Liver (tissue), 9 donors: ENCODE measurements around the gene WNT8B. TPM values are rescaled to one million over a fixed set of nuclear protein-coding genes. Genes with fewer than 3 reads are reported as not detected.

ENCODE experiments used
- DNase-seq: peaks from one replicate; pipeline ENCODE4 v3.0.0-alpha.2; 2017; ENCODE audit warnings: low spot score
- H3K27ac ChIP-seq, 2 donors: one replicate each; pipeline ENCODE4 v1.7.0; 2013; ENCODE audit warnings: inconsistent platforms in 2 of 2, low read length in 2 of 2, control low read depth in 1 of 2, low read depth in 1 of 2, mild to moderate bottlenecking in 1 of 2
- H3K27me3 ChIP-seq, 4 donors: one replicate each; pipeline versions ENCODE4 v1.6.1 to v1.7.0; 2013; ENCODE audit warnings: low read length in 3 of 4, inconsistent platforms in 1 of 4, mild to moderate bottlenecking in 1 of 4, moderate library complexity in 1 of 4; ENCODE audit not compliant: control insufficient read depth in 4 of 4, insufficient read depth in 4 of 4
- H3K36me3 ChIP-seq, 4 donors: one replicate each; pipeline versions ENCODE4 v1.6.1 to v1.7.0; 2013; ENCODE audit warnings: low read length in 3 of 4, mild to moderate bottlenecking in 3 of 4, low read depth in 1 of 4, moderate library complexity in 1 of 4; ENCODE audit not compliant: control insufficient read depth in 4 of 4, insufficient read depth in 3 of 4
- H3K4me1 ChIP-seq, 4 donors: one replicate each; pipeline versions ENCODE4 v1.6.1 to v1.7.0; 2013; ENCODE audit warnings: low read length in 3 of 4, mild to moderate bottlenecking in 3 of 4, moderate library complexity in 1 of 4; ENCODE audit not compliant: control insufficient read depth in 4 of 4, insufficient read depth in 4 of 4
- H3K4me3 ChIP-seq, 3 donors: one replicate each; pipeline versions ENCODE4 v1.6.1 to v1.7.0; 2013; ENCODE audit warnings: low read length in 3 of 3, control low read depth in 1 of 3, low read depth in 1 of 3, mild to moderate bottlenecking in 1 of 3
- H3K9ac ChIP-seq, 2 donors: one replicate each; pipeline ENCODE4 v1.7.0; 2013; ENCODE audit warnings: low read length in 2 of 2, mild to moderate bottlenecking in 2 of 2, moderate library complexity in 2 of 2, control low read depth in 1 of 2, low read depth in 1 of 2
- H3K9me3 ChIP-seq, 4 donors: one replicate each; pipeline versions ENCODE4 v1.6.1 to v1.7.0; 2013; ENCODE audit warnings: low read length in 3 of 4; ENCODE audit not compliant: control insufficient read depth in 4 of 4
- ATF3 ChIP-seq: IDR thresholded peaks from 2 replicates; pipeline ENCODE4 v1.6.1; 2016; ENCODE audit warnings: antibody characterized with exemption
- EGR1 ChIP-seq, 2 donors: IDR thresholded peaks; 2 replicates each; pipeline ENCODE4 v1.6.1; 2016 to 2018; ENCODE audit warnings: antibody characterized with exemption in 2 of 2, low read depth in 2 of 2
- FOXA1 ChIP-seq: IDR thresholded peaks from 2 replicates; pipeline ENCODE4 v1.6.1; 2016; ENCODE audit warnings: antibody characterized with exemption
- GABPA ChIP-seq, 2 donors: IDR thresholded peaks in 1 of 2; conservative IDR thresholded peaks in 1 of 2; 2 replicates each; pipeline ENCODE4 v1.6.1; 2016; ENCODE audit warnings: antibody characterized with exemption in 2 of 2, mild to moderate bottlenecking in 1 of 2, moderate library complexity in 1 of 2
- HNF4G ChIP-seq: IDR thresholded peaks from 2 replicates; pipeline ENCODE4 v1.6.1; 2016; ENCODE audit warnings: antibody characterized with exemption
- JUND ChIP-seq, 2 donors: IDR thresholded peaks; 2 replicates each; pipeline ENCODE4 v1.6.1; 2016; ENCODE audit warnings: antibody characterized with exemption in 2 of 2
- RAD21 ChIP-seq, 2 donors: IDR thresholded peaks; 2 replicates each; pipeline ENCODE4 v1.6.1; 2016; ENCODE audit warnings: antibody characterized with exemption in 2 of 2, mild to moderate bottlenecking in 2 of 2
- REST ChIP-seq: IDR thresholded peaks from 2 replicates; pipeline ENCODE4 v1.6.1; 2016; ENCODE audit warnings: antibody characterized with exemption, mild to moderate bottlenecking
- RXRA ChIP-seq, 2 donors: IDR thresholded peaks; 2 replicates each; pipeline ENCODE4 v1.6.1; 2017 to 2018; ENCODE audit warnings: antibody characterized with exemption in 2 of 2, mild to moderate bottlenecking in 1 of 2
- SP1 ChIP-seq: IDR thresholded peaks from 2 replicates; pipeline ENCODE4 v1.6.1; 2018; ENCODE audit warnings: antibody characterized with exemption, mild to moderate bottlenecking
- TAF1 ChIP-seq: conservative IDR thresholded peaks from 2 replicates; pipeline ENCODE4 v1.6.1; 2016; ENCODE audit warnings: antibody characterized with exemption, mild to moderate bottlenecking
- YY1 ChIP-seq: IDR thresholded peaks from 2 replicates; pipeline ENCODE4 v1.6.1; 2016; ENCODE audit warnings: antibody characterized with exemption, mild to moderate bottlenecking
- WGBS: extraction: QIAGEN DNeasy Blood & Tissue Kit; methylation state at CpG from one replicate; pipeline ENCODE4 v1.1.7; 2013; 5-methylcytosine and 5-hydroxymethylcytosine counted together
- polyA plus RNA-seq, 2 donors: library from polyadenylated mRNA; stranded (reverse) in 1 of 2; unstranded in 1 of 2; fragments of 200-250 nt in 1 of 2; fragments of >200 nt in 1 of 2; fragmentation: Nextera tagmentation in 1 of 2; extraction: Ambion mirVana in 1 of 2; gene quantifications; one replicate each; pipeline versions ENCODE4 v1.2.1 to v1.2.3, GENCODE V29; 2013 to 2015
- total RNA-seq, 2 donors: library from RNA; depleted of rRNA; stranded (reverse); fragments of >200 nt; gene quantifications; one replicate each; pipeline ENCODE4 v1.2.3, GENCODE V29; 2014
- TF ChIP-seq, protein P1 (sequence below): IDR thresholded peaks from 2 replicates; pipeline ENCODE4 v1.6.1; 2016; ENCODE audit warnings: antibody characterized with exemption
- TF ChIP-seq, protein P2 (sequence below): fragments of 150-350 bp; IDR thresholded peaks from 2 replicates; pipeline ENCODE4 v1.5.1; 2017; ENCODE audit warnings: improper control_type of control experiment, low read depth, low read length; ENCODE audit not compliant: missing input control
- TF ChIP-seq, protein P3 (sequence below): IDR thresholded peaks from 2 replicates; pipeline ENCODE4 v1.6.1; 2016; ENCODE audit warnings: antibody characterized with exemption
- donor health status: healthy.
- donor health status: healthy.
- donor health status: healthy.
- donor health status: healthy.
- donor health status: healthy.

WNT8B gene, protein sequence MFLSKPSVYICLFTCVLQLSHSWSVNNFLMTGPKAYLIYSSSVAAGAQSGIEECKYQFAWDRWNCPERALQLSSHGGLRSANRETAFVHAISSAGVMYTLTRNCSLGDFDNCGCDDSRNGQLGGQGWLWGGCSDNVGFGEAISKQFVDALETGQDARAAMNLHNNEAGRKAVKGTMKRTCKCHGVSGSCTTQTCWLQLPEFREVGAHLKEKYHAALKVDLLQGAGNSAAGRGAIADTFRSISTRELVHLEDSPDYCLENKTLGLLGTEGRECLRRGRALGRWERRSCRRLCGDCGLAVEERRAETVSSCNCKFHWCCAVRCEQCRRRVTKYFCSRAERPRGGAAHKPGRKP
- total RNA-seq (not detected), polyA plus RNA-seq (not detected)

GRCh38 chr10:100462709-100463108, at the start of gene WNT8B:
Gene WNT8B, plus strand, starts transcription at chr10:100463009. Its CDS starts 160 bp downstream, at chr10:100463169.
- Histone ChIP-seq H3K27ac (no peak within 1 kb of the TSS), H3K9ac (no peak within 1 kb of the TSS), H3K36me3 (no peaks in the 10 kb centered on the region), H3K9me3 (no peaks in the 10 kb centered on the region), H3K4me1 (no peaks in the 10 kb centered on the region), H3K27me3 (no peaks in the 10 kb centered on the region), H3K4me3 (no peak within 1 kb of the TSS)
- WGBS: 64% methylated on average over 4 of the region's 4 CpGs
- DNase-seq: no peak
- TF ChIP-seq GABPA (IDR thresholded peaks at IDR 0.05 in 1 of 2, conservative IDR thresholded peaks at IDR 0.05 in 1 of 2) (no peak), ATF3 (no peak), FOXA1 (no peak), REST (no peak), TAF1 (no peak), HNF4G (no peak), JUND (IDR thresholded peaks at IDR 0.05) (no peak), RAD21 (IDR thresholded peaks at IDR 0.05) (no peak), YY1 (no peak), SP1 (no peak), EGR1 (IDR thresholded peaks at IDR 0.05; ENCODE audit: low read depth in 2 of 2) (no peak)
- TF ChIP-seq, protein P1, sequence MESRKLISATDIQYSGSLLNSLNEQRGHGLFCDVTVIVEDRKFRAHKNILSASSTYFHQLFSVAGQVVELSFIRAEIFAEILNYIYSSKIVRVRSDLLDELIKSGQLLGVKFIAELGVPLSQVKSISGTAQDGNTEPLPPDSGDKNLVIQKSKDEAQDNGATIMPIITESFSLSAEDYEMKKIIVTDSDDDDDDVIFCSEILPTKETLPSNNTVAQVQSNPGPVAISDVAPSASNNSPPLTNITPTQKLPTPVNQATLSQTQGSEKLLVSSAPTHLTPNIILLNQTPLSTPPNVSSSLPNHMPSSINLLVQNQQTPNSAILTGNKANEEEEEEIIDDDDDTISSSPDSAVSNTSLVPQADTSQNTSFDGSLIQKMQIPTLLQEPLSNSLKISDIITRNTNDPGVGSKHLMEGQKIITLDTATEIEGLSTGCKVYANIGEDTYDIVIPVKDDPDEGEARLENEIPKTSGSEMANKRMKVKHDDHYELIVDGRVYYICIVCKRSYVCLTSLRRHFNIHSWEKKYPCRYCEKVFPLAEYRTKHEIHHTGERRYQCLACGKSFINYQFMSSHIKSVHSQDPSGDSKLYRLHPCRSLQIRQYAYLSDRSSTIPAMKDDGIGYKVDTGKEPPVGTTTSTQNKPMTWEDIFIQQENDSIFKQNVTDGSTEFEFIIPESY: no peak
- TF ChIP-seq, protein P2, sequence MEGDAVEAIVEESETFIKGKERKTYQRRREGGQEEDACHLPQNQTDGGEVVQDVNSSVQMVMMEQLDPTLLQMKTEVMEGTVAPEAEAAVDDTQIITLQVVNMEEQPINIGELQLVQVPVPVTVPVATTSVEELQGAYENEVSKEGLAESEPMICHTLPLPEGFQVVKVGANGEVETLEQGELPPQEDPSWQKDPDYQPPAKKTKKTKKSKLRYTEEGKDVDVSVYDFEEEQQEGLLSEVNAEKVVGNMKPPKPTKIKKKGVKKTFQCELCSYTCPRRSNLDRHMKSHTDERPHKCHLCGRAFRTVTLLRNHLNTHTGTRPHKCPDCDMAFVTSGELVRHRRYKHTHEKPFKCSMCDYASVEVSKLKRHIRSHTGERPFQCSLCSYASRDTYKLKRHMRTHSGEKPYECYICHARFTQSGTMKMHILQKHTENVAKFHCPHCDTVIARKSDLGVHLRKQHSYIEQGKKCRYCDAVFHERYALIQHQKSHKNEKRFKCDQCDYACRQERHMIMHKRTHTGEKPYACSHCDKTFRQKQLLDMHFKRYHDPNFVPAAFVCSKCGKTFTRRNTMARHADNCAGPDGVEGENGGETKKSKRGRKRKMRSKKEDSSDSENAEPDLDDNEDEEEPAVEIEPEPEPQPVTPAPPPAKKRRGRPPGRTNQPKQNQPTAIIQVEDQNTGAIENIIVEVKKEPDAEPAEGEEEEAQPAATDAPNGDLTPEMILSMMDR: no peak
- TF ChIP-seq, protein P3, sequence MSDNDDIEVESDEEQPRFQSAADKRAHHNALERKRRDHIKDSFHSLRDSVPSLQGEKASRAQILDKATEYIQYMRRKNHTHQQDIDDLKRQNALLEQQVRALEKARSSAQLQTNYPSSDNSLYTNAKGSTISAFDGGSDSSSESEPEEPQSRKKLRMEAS: no peak

GRCh38 chr10:100413173-100413572, 49.6 kb upstream of the WNT8B start:
- Histone ChIP-seq H3K4me1 (no peaks in the 10 kb centered on the region), H3K27me3 (no peaks in the 10 kb centered on the region), H3K4me3 (no peak overlapping the region), H3K36me3 (no peaks in the 10 kb centered on the region), H3K27ac (no peak overlapping the region), H3K9me3 (no peaks in the 10 kb centered on the region), H3K9ac (no peak overlapping the region)
- WGBS: 80% methylated on average over 3 of the region's 3 CpGs
- DNase-seq: no peak
- TF ChIP-seq YY1 (no peak), EGR1 (IDR thresholded peaks at IDR 0.05; ENCODE audit: low read depth in 2 of 2) (no peak), RXRA (IDR thresholded peaks at IDR 0.05) (no peak), HNF4G (no peak), REST (no peak)
- TF ChIP-seq, protein P2: no peak
